Small intestine (tissue), 7 donors: ENCODE results near the gene FCRL2. TPM values are rescaled to one million over a fixed set of nuclear protein-coding genes. Genes with fewer than 3 reads are reported as not detected.

ENCODE experiments used
- DNase-seq, 2 donors: peaks; one replicate each; pipeline versions ENCODE4 v3.0.0 to v3.0.0-alpha.2; 2013
- FAIRE-seq: peaks from 2 replicates; lab custom pipeline; 2012; peaks lifted over from hg19 to GRCh38; lab: Jason Lieb, UNC
- H3K27ac ChIP-seq, 3 donors: one replicate each; pipeline ENCODE4 v1.5.1; 2013; ENCODE audit warnings: low read length in 2 of 3, mild to moderate bottlenecking in 2 of 3, control low read depth in 1 of 3, inconsistent platforms in 1 of 3, low read depth in 1 of 3, moderate library complexity in 1 of 3
- H3K27me3 ChIP-seq, 3 donors: one replicate each; pipeline ENCODE4 v1.6.1; 2013; ENCODE audit warnings: low read length in 3 of 3, inconsistent platforms in 1 of 3; ENCODE audit not compliant: control insufficient read depth in 3 of 3, insufficient read depth in 3 of 3
- H3K36me3 ChIP-seq, 3 donors: one replicate each; pipeline ENCODE4 v1.6.1; 2013; ENCODE audit warnings: low read length in 3 of 3, inconsistent platforms in 1 of 3, low read depth in 1 of 3, mild to moderate bottlenecking in 1 of 3, moderate library complexity in 1 of 3; ENCODE audit not compliant: control insufficient read depth in 3 of 3, insufficient read depth in 2 of 3
- H3K4me1 ChIP-seq, 3 donors: one replicate each; pipeline ENCODE4 v1.6.1; 2013; ENCODE audit warnings: low read length in 2 of 3, inconsistent platforms in 1 of 3, low read depth in 1 of 3, mild to moderate bottlenecking in 1 of 3, moderate library complexity in 1 of 3; ENCODE audit not compliant: control insufficient read depth in 3 of 3, insufficient read depth in 2 of 3
- H3K4me3 ChIP-seq, 3 donors: one replicate each; pipeline ENCODE4 v1.5.1; 2013; ENCODE audit warnings: low read length in 3 of 3, control low read depth in 1 of 3, inconsistent platforms in 1 of 3, low read depth in 1 of 3, mild to moderate bottlenecking in 1 of 3, moderate library complexity in 1 of 3
- H3K9me3 ChIP-seq, 2 donors: one replicate each; pipeline ENCODE4 v1.6.1; 2013; ENCODE audit warnings: low read depth in 1 of 2, low read length in 1 of 2; ENCODE audit not compliant: control insufficient read depth in 2 of 2, insufficient read depth in 1 of 2
- WGBS, 3 donors: extraction: QIAGEN DNeasy Blood & Tissue Kit; methylation state at CpG; one replicate each; pipeline ENCODE4 v1.1.7; 2013; 5-methylcytosine and 5-hydroxymethylcytosine counted together
- polyA plus RNA-seq, 4 donors: library from polyadenylated mRNA; stranded (reverse) in 3 of 4; unstranded in 1 of 4; fragments of 200-250 nt in 3 of 4; fragments of 120-200 nt in 1 of 4; gene quantifications; one replicate each; pipeline versions ENCODE4 v1.2.1 to v1.2.3, GENCODE V29; 2013
- donor health status: healthy with polysubstance abuse.
- donor health status: control.
- donor health status: control.
- donor health status: Bipolar disorder and iron deficiency.
- donor health status: healthy.

FCRL2 gene
- polyA plus RNA-seq, 4 donors = 0.56 to 1.1 (median 0.88) TPM; not detected in 1

DNA sequence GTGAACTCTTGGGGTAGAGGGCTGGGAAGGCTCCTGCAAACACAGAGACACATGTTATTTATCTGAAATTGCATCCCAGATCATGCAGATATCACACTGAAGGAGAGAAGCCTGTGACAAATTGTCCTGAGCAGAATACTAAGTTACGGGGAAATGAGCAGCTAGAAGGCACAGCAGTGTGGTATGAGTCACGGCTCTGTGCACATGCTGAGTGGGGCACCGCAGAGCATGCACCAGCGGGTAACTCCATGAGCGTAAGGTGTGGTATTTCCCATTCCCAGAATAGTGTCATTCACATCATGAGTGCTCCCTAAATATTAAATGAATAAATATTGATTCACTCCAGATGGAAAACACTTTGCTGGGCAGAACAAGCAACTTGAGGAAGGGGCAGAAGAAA, 21.3 kb upstream of the FCRL2 start:
- Histone ChIP-seq H3K4me1 (no peaks in the 10 kb centered on the region), H3K27me3 (peaks cover 0 to 3% (median 0%) of the 10 kb centered on the region in 3 donors), H3K36me3 (no peaks in the 10 kb centered on the region), H3K27ac (no peak overlapping the region), H3K4me3 (no peak overlapping the region), H3K9me3 (no peaks in the 10 kb centered on the region)
- no peak for FAIRE-seq
- DNase-seq = no peak
- 86 to 91% (median 88%) methylated on average over 5 of the region's 5 CpGs for WGBS, 3 donors

DNA sequence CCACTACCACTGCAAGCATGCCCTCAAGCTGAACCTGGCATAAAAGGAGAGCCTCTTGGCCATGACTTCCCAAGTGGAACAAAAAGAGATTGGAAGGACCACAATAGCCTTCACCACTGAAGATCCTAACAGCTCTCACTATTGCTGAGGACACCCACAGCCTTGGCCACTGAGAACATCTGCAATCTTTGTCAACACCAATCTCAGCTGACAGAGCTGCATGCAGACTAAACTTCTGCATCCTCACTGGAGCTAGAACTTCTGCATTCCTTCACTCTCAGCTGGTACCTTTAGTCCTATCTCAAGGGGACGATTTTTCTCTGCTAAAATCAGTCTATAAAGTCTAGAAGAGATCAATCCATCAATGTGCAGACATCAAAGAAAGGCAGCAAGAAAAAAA, 8.3 kb upstream of the FCRL2 start:
- H3K4me1 ChIP-seq = peaks cover 0 to 2% (median 0%) of the 10 kb centered on the region in 3 donors
- FAIRE-seq (no peak), DNase-seq (no peak)
- H3K27me3 ChIP-seq = no peaks in the 10 kb centered on the region
- 27 to 37% (median 34%) methylated on average over 1 of the region's 1 CpG for WGBS, 3 donors
- no peak overlapping the region for H3K27ac ChIP-seq
- no peaks in the 10 kb centered on the region for H3K9me3 ChIP-seq
- H3K36me3 ChIP-seq = no peaks in the 10 kb centered on the region
- no peak overlapping the region for H3K4me3 ChIP-seq

DNA sequence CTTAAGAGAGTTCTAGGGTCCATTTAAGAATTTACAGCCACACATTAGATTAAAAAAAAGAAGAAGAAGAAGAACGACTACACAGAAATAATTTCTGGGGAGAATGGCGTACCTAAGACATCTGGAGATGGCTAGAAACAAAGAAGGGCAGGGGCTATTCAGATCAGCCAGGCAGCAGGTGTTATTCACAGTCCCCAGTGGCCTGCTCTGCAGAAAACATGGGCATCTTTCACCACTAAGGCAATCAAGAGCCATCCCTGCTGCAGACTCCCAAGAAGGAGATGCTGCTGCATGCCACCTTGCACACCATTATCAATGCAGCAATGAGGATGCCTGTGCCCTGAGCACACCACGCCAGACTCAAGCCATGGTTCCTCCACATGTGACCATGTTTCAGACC, 7.9 kb upstream of the FCRL2 start:
- 77 to 89% (median 82%) methylated on average over 3 of the region's 3 CpGs for WGBS, 3 donors
- H3K27ac ChIP-seq = no peak overlapping the region
- no peak for FAIRE-seq

DNA sequence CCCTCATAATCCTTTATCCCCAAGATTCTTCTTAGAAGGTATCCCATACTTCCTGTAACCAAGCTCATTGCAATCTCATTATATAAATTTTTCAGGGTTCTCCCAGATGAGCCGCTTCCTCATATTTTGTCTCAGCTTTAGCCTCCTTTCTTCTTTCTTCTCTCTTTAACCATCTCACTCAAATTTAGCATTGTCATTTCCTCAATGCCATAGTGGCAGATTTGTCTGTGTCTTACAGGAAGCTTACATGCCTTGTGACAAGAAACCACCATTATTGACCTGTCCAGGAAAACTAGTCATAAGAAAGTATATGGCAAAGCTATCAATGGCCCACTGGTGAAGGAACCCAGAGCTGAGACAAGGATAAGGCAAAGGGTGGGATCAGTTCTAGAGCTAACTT, 6.0 kb upstream of the FCRL2 start:
- Histone ChIP-seq H3K9me3 (no peaks in the 10 kb centered on the region), H3K36me3 (no peaks in the 10 kb centered on the region), H3K27ac (no peak overlapping the region), H3K4me3 (no peak overlapping the region), H3K4me1 (peaks cover 0 to 2% (median 0%) of the 10 kb centered on the region in 3 donors), H3K27me3 (no peaks in the 10 kb centered on the region)
- no peak for DNase-seq
- 88 to 94% (median 90%) methylated on average over 1 of the region's 1 CpG for WGBS, 3 donors
- no peak for FAIRE-seq

More for the DNA sequence above, 7.9 kb upstream of the FCRL2 start:
- peaks cover 0 to 2% (median 0%) of the 10 kb centered on the region in 3 donors for H3K4me1 ChIP-seq
- DNase-seq = no peak
- H3K27me3 ChIP-seq = no peaks in the 10 kb centered on the region
- no peak overlapping the region for H3K4me3 ChIP-seq
- H3K9me3 ChIP-seq = no peaks in the 10 kb centered on the region
- H3K36me3 ChIP-seq = no peaks in the 10 kb centered on the region

DNA sequence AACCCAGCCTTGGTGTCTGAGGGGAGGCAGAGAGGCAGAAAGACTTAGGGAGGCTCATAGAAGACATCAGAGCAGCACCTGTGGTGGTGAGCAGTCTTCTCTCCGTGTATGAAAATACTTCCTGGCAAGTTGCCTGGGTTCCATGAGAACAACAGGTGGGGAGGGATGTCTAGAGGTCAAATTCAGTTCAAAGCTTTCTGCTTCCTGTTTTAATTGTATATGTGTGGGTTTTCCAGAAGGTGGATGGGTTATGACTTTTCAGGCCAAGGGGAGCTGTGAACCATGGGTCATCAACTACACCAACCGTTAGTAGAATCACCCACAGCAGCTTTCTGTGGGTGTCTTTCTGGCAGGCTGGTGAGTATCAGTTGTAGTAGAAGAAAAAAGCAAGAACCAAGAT, 4.1 kb upstream of the FCRL2 start:
- Histone ChIP-seq H3K36me3 (no peaks in the 10 kb centered on the region), H3K4me1 (peaks cover 0 to 2% (median 0%) of the 10 kb centered on the region in 3 donors), H3K27ac (no peak overlapping the region), H3K9me3 (no peaks in the 10 kb centered on the region), H3K27me3 (no peaks in the 10 kb centered on the region), H3K4me3 (no peak overlapping the region)
- no peak for FAIRE-seq
- WGBS, 3 donors = 11 to 30% (median 15%) methylated on average over 2 of the region's 2 CpGs
- DNase-seq = peak; percentile 2 to 44

DNA sequence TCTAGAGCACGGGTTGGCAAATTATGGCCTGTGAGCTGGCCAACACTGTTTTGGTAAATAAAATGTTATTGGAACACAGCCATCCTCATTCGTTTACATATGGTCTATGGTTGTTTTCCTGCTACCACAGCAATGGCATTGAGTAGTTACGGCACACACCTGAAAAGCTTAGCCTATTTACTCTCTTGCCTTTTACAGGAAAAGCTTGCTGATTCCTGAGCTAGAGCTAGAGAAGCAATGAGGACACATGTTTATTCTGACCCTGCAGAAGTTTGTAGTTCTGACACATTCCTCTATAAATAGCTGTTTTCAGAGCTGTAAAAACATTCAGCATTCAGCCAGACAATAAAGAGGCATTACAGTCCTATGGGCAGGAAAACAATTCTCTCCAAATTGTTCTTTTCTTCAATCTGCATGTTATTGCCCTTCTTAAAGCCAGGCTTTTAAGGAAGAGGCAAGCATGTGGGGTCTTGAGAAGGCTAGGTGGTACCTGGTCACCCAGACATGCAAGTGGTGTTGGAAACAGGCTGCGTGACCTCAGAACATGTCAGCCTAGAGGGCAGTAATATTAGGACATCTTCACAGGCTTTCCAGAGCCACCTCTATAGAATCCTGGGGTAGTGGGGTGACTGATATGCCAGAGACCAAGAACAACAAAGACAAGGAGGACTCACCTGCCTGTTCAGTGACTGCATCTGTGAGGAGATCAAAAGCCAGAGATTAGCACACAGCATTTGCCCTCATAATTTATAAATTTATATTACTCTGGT, 1.6 kb downstream of the FCRL2 start:
- Histone ChIP-seq H3K4me1 (peaks cover 0 to 12% (median 3%) of the 10 kb centered on the region in 3 donors), H3K36me3 (no peaks in the 10 kb centered on the region), H3K27ac (no peak overlapping the region), H3K27me3 (no peaks in the 10 kb centered on the region), H3K4me3 (no peak overlapping the region), H3K9me3 (no peaks in the 10 kb centered on the region)
- 65 to 70% (median 66%) methylated on average over 4 of the region's 4 CpGs for WGBS, 3 donors
- DNase-seq = peak in 1 of 2 donors; percentile 2
- FAIRE-seq = no peak

DNA sequence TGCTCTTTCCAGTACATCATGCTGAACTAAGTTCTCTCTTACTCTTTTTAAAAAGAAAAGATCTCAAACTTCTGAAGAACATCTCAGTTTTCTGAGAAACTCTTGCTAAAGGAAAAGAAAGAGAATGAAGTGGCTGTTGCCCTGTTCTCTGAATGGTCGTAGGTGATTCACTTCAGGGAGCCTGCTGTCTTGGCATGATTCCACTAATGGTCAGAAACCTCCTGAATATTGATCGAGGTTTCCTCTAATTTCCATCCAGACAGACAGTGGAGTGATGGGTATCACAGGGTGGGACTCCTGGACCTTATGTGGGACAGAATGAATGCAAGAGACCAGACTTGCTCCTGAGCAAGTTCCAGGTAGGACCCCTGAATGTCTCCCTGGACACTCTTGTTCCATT, 2.5 kb downstream of the FCRL2 start:
- WGBS, 3 donors = 7 to 57% (median 26%) methylated on average over 2 of the region's 2 CpGs
- H3K27ac ChIP-seq = peak overlapping the region in 2 of 3 donors; percentile 26 to 59

DNA sequence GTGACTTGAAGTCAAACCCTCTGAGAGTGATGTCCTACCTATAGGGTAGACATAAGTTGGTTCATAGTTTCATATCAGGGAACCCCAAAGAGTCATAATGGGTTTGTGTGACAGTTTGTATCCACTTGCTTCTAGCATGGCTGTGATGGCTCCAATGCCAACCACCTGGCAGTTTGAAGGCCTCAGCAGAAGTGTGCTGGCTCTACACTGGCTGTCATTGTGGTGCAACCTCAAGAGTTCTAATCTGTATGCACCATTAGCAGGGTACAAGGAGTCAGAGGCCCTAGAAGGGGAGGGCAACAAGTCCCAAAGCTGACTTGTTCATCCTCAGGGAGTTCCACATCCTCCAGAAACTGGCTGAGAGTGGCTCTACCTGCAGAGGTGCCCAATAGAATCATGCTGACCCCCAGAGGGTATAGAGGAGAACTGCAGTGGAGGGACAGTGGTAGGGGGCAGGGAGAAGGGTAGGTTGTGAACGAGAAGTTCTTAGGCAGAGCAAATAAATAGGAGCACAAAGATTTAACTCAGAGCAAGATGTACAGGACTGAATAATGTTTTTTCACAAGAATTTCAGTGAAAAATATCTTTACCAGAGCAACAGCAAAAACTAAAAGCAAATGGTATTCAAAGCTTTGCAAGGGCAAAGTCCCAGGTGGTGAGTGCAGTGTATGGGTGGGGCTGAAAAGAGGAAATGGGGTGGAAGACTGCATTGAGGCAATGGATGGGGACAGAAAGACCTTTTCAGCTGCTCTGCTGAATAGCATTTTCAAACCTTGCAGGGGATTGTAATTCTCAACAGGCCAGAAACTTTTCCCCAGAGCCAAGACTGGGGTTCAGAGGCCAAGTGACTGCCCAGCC, 3.2 kb downstream of the FCRL2 start:
- H3K27ac ChIP-seq = peak overlapping the region in 2 of 3 donors; percentile 26 to 59
- DNase-seq (peak; percentile 67 to 75), FAIRE-seq (no peak)
- peaks cover 0 to 12% (median 3%) of the 10 kb centered on the region in 3 donors for H3K4me1 ChIP-seq
- H3K36me3 ChIP-seq = no peaks in the 10 kb centered on the region
- WGBS, 3 donors = 4 to 20% (median 13%) methylated on average over 1 of the region's 1 CpG
- no peaks in the 10 kb centered on the region for H3K9me3 ChIP-seq
- H3K27me3 ChIP-seq = no peaks in the 10 kb centered on the region
- H3K4me3 ChIP-seq = no peak overlapping the region

More for the DNA sequence above, 2.5 kb downstream of the FCRL2 start:
- peaks cover 0 to 12% (median 3%) of the 10 kb centered on the region in 3 donors for H3K4me1 ChIP-seq
- H3K9me3 ChIP-seq = no peaks in the 10 kb centered on the region
- DNase-seq = peak in 1 of 2 donors; percentile 26
- H3K36me3 ChIP-seq = no peaks in the 10 kb centered on the region
- FAIRE-seq = no peak
- H3K4me3 ChIP-seq = no peak overlapping the region
- H3K27me3 ChIP-seq = no peaks in the 10 kb centered on the region
